Nephron progenitor cell (in vitro differentiated cells): Measurements from ENCODE around the gene KCTD17.

Source experiments
- DNase-seq: peaks from one replicate; pipeline ENCODE4 v3.0.0; 2021
- H3K27ac Mint-ChIP-seq: 2 replicates; pipeline ENCODE4 v1.8.0; 2021; ENCODE audit warnings: mild to moderate bottlenecking, moderate library complexity, mixed read lengths
- H3K27me3 Mint-ChIP-seq: 2 replicates; pipeline ENCODE4 v1.8.0; 2021; ENCODE audit warnings: mild to moderate bottlenecking, low read depth, mixed read lengths; ENCODE audit not compliant: poor library complexity
- H3K36me3 Mint-ChIP-seq: 2 replicates; pipeline ENCODE4 v1.8.0; 2021; ENCODE audit warnings: low read depth, mixed read lengths
- H3K4me1 Mint-ChIP-seq: 2 replicates; pipeline ENCODE4 v1.8.0; 2021; ENCODE audit warnings: mixed read lengths
- H3K4me3 Mint-ChIP-seq: 2 replicates; pipeline ENCODE4 v1.8.0; 2021; ENCODE audit warnings: mild to moderate bottlenecking, moderate library complexity, mixed read lengths
- H3K9me3 Mint-ChIP-seq: 2 replicates; pipeline ENCODE4 v1.8.0; 2021; ENCODE audit warnings: mild to moderate bottlenecking, moderate library complexity, mixed read lengths
- TF ChIP-seq, protein P1 (sequence below): fragments of 200-600 bp; sonication (generic); IDR thresholded peaks from 2 replicates; pipeline ENCODE4 v1.5.0; 2021; ENCODE audit warnings: antibody characterized with exemption

KCTD17 gene

DNA sequence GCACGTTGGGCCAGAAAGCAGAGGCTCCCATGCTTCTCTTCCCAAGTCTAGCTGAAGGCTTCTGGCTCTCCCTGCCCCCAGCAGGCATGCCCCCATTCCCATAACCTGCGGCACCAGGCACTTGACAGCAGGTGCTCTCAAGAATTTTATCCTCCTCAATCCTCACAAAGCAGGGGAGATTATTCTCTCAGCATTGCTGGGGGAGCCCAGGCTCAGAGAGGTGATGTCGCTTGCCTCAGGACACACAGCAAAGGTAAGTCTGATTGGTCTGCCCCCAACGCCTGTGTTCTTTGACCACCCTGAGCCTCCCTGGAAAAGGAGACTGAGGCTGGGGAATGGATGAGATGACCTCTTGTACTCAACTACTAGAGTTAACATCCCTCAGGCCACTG is 37.1 kb upstream of the KCTD17 start:
- TF ChIP-seq, protein P1, sequence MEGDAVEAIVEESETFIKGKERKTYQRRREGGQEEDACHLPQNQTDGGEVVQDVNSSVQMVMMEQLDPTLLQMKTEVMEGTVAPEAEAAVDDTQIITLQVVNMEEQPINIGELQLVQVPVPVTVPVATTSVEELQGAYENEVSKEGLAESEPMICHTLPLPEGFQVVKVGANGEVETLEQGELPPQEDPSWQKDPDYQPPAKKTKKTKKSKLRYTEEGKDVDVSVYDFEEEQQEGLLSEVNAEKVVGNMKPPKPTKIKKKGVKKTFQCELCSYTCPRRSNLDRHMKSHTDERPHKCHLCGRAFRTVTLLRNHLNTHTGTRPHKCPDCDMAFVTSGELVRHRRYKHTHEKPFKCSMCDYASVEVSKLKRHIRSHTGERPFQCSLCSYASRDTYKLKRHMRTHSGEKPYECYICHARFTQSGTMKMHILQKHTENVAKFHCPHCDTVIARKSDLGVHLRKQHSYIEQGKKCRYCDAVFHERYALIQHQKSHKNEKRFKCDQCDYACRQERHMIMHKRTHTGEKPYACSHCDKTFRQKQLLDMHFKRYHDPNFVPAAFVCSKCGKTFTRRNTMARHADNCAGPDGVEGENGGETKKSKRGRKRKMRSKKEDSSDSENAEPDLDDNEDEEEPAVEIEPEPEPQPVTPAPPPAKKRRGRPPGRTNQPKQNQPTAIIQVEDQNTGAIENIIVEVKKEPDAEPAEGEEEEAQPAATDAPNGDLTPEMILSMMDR, result no peak
- Mint-ChIP-seq H3K9me3 (no peaks in the 10 kb centered on the region), H3K27me3 (peaks cover 3% of the 10 kb centered on the region), H3K36me3 (no peaks in the 10 kb centered on the region), H3K4me1 (peaks cover 35% of the 10 kb centered on the region), H3K27ac (no peak overlapping the region), H3K4me3 (no peak overlapping the region)
- no peak for DNase-seq

DNA sequence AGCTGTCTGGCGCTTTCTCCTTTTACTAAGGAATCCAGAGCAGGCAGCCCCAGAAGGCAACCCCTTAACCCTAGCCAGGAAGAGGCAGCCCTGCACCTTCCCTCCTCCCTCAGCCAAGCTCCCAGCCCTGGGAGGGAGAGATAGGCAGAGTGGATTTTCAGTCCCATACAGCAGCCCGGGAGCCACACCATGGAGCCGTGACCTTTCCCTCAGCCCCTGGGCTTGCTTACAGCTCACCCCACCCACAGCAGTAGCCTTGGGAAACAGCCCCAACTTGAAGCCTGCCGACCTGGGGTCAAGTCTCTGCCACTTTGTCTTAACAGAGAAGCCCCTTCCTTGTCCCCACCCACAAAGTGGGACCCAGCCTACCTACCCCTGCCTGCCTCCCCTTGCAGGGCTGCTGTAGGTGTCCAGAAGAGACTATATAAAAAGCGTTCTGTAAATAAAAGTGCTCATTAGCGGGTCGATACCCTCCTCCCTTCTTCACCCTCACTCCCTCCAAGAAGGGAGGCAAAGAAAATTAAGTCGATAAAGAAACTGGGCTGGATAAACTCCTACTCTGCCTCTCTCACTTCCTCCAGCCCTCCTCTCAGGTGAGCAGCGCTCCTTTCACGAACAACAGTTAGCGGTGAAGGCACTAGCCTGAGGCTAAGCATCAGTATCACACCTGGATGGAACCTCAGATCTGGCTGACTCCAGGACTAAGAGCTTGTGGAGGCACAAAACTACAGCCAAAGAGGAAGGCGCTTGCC is 36.5 kb upstream of the KCTD17 start:
- Mint-ChIP-seq H3K27me3 (peaks cover 3% of the 10 kb centered on the region), H3K4me3 (peak overlapping the region; percentile 43), H3K27ac (peak overlapping the region; percentile 86), H3K36me3 (no peaks in the 10 kb centered on the region), H3K9me3 (no peaks in the 10 kb centered on the region), H3K4me1 (peaks cover 37% of the 10 kb centered on the region)
- DNase-seq, result no peak
- TF ChIP-seq, protein P1, result no peak

DNA sequence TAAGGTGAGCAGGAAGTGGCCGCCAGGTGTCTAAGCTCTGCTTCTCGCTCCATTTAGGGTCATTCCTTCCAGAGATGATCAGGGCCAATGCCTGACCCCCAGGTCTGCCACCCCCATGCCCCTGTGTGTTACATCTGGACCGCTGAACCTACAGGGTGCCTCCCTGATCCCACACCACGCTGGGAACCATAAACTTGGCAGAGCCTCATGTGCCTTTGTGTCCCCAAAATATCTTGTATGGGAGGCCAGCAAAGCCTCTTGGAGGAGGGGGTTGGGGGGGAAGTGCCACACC is 36.0 kb upstream of the KCTD17 start:
- Mint-ChIP-seq H3K4me3 (no peak overlapping the region), H3K27ac (no peak overlapping the region), H3K27me3 (peaks cover 3% of the 10 kb centered on the region), H3K36me3 (no peaks in the 10 kb centered on the region), H3K9me3 (no peaks in the 10 kb centered on the region), H3K4me1 (peaks cover 42% of the 10 kb centered on the region)
- TF ChIP-seq, protein P1, result no peak
- DNase-seq, result no peak

DNA sequence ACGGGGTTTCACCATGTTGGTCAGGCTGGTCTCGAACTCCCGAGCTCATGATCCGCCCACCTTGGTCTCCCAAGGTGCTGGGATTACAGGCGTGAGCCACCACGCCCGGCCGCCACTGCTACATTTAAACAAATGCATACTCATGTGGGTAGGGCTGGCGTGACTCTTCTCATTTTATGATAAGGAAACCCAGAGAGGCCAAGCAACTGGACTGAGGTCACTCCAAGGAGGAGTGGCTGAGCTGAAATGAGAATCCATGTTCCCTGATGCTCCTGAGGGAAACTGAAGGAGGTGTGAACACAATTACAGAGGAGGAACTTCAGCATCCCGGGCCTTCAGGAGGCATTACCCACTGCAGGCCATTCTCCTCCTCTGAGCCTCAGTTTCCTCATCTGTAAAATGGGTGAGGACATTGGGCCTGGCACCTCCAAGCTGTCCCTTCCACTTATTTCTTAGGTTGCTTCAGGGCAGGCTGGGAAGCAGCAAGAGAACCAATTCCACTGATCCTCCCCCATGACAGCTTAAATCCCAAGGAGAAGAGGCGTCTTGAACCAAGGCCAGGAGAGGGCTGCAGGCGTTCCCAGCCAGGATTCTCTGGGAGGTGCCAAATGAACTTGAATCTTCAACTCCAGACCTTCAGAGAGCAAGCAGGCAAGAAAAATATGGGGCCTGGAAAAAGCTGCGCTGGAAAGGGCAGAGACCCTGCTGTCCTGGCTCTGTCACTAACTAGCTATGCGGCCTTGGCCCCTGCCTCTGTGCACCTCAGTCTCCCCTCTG is 35.2 kb upstream of the KCTD17 start:
- peaks cover 48% of the 10 kb centered on the region for H3K4me1 Mint-ChIP-seq
- TF ChIP-seq, protein P1, result no peak
- no peaks in the 10 kb centered on the region for H3K9me3 Mint-ChIP-seq
- DNase-seq, result no peak
- H3K27me3 Mint-ChIP-seq, result peaks cover 3% of the 10 kb centered on the region
- H3K36me3 Mint-ChIP-seq, result no peaks in the 10 kb centered on the region
- H3K27ac Mint-ChIP-seq, result no peak overlapping the region
- peak overlapping the region; percentile 61 for H3K4me3 Mint-ChIP-seq

DNA sequence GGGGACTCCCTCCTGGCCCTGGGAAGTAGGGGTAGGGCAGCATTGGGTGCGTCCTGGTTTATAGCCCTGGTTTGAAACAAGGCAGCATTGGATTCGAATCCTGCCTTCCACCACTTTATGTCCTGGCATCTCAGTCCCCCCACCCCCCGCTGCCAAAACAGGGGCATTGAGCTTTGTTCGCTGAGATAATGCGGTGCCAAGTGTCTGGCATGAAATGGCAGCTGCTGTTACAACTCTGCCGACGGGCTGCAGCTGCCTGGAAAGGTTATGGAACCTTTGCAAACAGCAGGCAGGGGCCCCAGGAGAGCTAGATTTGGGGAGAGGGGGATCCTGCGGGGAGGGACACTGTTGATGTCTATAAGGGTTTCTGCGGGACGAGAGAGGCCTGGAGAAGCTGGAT is 34.2 kb upstream of the KCTD17 start:
- peak overlapping the region; percentile 62 for H3K4me3 Mint-ChIP-seq
- H3K27ac Mint-ChIP-seq, result no peak overlapping the region
- no peak for DNase-seq
- H3K27me3 Mint-ChIP-seq, result peaks cover 3% of the 10 kb centered on the region
- peaks cover 58% of the 10 kb centered on the region for H3K4me1 Mint-ChIP-seq
- no peaks in the 10 kb centered on the region for H3K36me3 Mint-ChIP-seq
- H3K9me3 Mint-ChIP-seq, result no peaks in the 10 kb centered on the region
- TF ChIP-seq, protein P1, result no peak
